CD14-positive monocyte (primary cell): ENCODE data around the gene UTP4. TPM values are rescaled to one million over a fixed set of nuclear protein-coding genes. Genes with fewer than 3 reads are reported as not detected.
A peak's percentile ranks its signal among the peaks of the same experiment; 100 is the strongest.
"Not testable (repeated sequence)": the region's sequence is repeated elsewhere in the genome, so short reads cannot be mapped to it uniquely, and the experiment has no call there.

Experiments
- DNase-seq, 3 donors: peaks; one replicate each; pipeline ENCODE4 v3.0.0-alpha.2; 2011 to 2022
- H2AFZ ChIP-seq: 2 replicates; pipeline ENCODE4 v1.6.0; 2012; ENCODE audit warnings: mild to moderate bottlenecking, low read depth, low read length, inconsistent platforms; ENCODE audit not compliant: insufficient read depth, poor library complexity, severe bottlenecking
- H3K27ac ChIP-seq, 2 donors: 1 replicate in 1 of 2; 2 replicates in 1 of 2; pipeline ENCODE4 v1.5.1; 2012 to 2013; ENCODE audit warnings: low read length in 2 of 2, control low read depth in 1 of 2, inconsistent platforms in 1 of 2, low read depth in 1 of 2, mild to moderate bottlenecking in 1 of 2
- H3K27me3 ChIP-seq, 2 donors: one replicate each; pipeline versions ENCODE4 v1.6.0 to v1.6.1; 2011 to 2013; ENCODE audit warnings: low read length in 2 of 2; ENCODE audit not compliant: control insufficient read depth in 2 of 2, insufficient read depth in 2 of 2
- H3K36me3 ChIP-seq, 2 donors: replicated peaks in 1 of 2; 1 replicate in 1 of 2; 2 replicates in 1 of 2; pipeline versions ENCODE4 v1.5.1 to v1.6.1; 2012 to 2013; ENCODE audit warnings: low read length in 2 of 2, control low read depth in 1 of 2, inconsistent platforms in 1 of 2, mild to moderate bottlenecking in 1 of 2; ENCODE audit not compliant: insufficient read depth in 2 of 2, control insufficient read depth in 1 of 2
- H3K4me1 ChIP-seq, 2 donors: 1 replicate in 1 of 2; 2 replicates in 1 of 2; pipeline versions ENCODE4 v1.5.1 to v1.6.1; 2012 to 2013; ENCODE audit warnings: low read length in 2 of 2, control low read depth in 1 of 2, inconsistent platforms in 1 of 2, mild to moderate bottlenecking in 1 of 2, moderate library complexity in 1 of 2; ENCODE audit not compliant: insufficient read depth in 2 of 2, control insufficient read depth in 1 of 2
- H3K4me2 ChIP-seq: replicated peaks from 2 replicates; pipeline ENCODE3; 2012; ENCODE audit warnings: low read length, moderate library complexity, mild to moderate bottlenecking; ENCODE audit not compliant: poor library complexity, severe bottlenecking; ENCODE audit errors: extremely low read depth
- H3K4me3 ChIP-seq, 3 experiments: fragments of 200-600 bp in 1 of 3; sonication (generic) in 1 of 3; replicated peaks in 1 of 3; 1 replicate in 2 of 3; 2 replicates in 1 of 3; pipeline ENCODE4 v1.5.1; 2011 to 2013; ENCODE audit warnings: low read length in 3 of 3, mild to moderate bottlenecking in 3 of 3, control low read depth in 2 of 3, low read depth in 2 of 3, inconsistent platforms in 1 of 3, moderate library complexity in 1 of 3
- H3K79me2 ChIP-seq: 2 replicates; pipeline ENCODE4 v1.6.0; 2012; ENCODE audit warnings: mild to moderate bottlenecking, control low read depth, inconsistent platforms, low read length, moderate library complexity; ENCODE audit not compliant: insufficient read depth
- H3K9ac ChIP-seq: 2 replicates; pipeline ENCODE4 v1.6.0; 2017; ENCODE audit warnings: low read length, mild to moderate bottlenecking; ENCODE audit not compliant: insufficient read depth, poor library complexity, severe bottlenecking
- H3K9me3 ChIP-seq, 2 donors: replicated peaks in 1 of 2; 1 replicate in 1 of 2; 2 replicates in 1 of 2; pipeline versions ENCODE4 v1.5.1 to v1.6.1; 2012 to 2013; ENCODE audit warnings: low read length in 2 of 2, control low read depth in 1 of 2; ENCODE audit not compliant: control insufficient read depth in 1 of 2, insufficient read depth in 1 of 2
- H4K20me1 ChIP-seq: 2 replicates; pipeline ENCODE4 v1.6.0; 2012; ENCODE audit warnings: mild to moderate bottlenecking, low read length, control low read depth, moderate library complexity; ENCODE audit not compliant: insufficient read depth
- H3K27ac Mint-ChIP-seq, 7 donors: one replicate each; pipeline ENCODE4 v1.8.0; 2020; ENCODE audit warnings: mild to moderate bottlenecking in 7 of 7, mixed read lengths in 7 of 7, moderate library complexity in 6 of 7, inconsistent platforms in 2 of 7
- H3K27me3 Mint-ChIP-seq, 3 donors: one replicate each; pipeline ENCODE4 v1.8.0; 2021 to 2022; ENCODE audit warnings: low read depth in 3 of 3, mild to moderate bottlenecking in 3 of 3, mixed read lengths in 3 of 3, moderate library complexity in 3 of 3, inconsistent platforms in 1 of 3
- H3K36me3 Mint-ChIP-seq, 2 donors: one replicate each; pipeline ENCODE4 v1.8.0; 2020; ENCODE audit warnings: mixed read lengths in 2 of 2, inconsistent platforms in 1 of 2, mild to moderate bottlenecking in 1 of 2
- H3K4me1 Mint-ChIP-seq: one replicate; pipeline ENCODE4 v1.8.0; 2020; ENCODE audit warnings: mild to moderate bottlenecking, mixed read lengths
- H3K4me3 Mint-ChIP-seq, 2 donors: one replicate each; pipeline ENCODE4 v1.8.0; 2020; ENCODE audit warnings: mild to moderate bottlenecking in 2 of 2, mixed read lengths in 2 of 2, moderate library complexity in 1 of 2
- H3K9me3 Mint-ChIP-seq, 7 donors: one replicate each; pipeline ENCODE4 v1.8.0; 2020 to 2022; ENCODE audit warnings: mixed read lengths in 7 of 7, mild to moderate bottlenecking in 6 of 7, moderate library complexity in 6 of 7, inconsistent platforms in 2 of 7
- CTCF ChIP-seq: fragments of 200-600 bp; IDR thresholded peaks from one replicate; pipeline ENCODE4 v1.8.0; 2022; ENCODE audit warnings: antibody characterized with exemption, mild to moderate bottlenecking
- WGBS: methylation state at CpG from one replicate; pipeline ENCODE4 v1.1.5; 2013; ENCODE audit warnings: missing lambda C conversion rate; ENCODE audit not compliant: insufficient coverage; 5-methylcytosine and 5-hydroxymethylcytosine counted together
- intact Hi-C, 2 donors: fragments of 100-400 bp; cut with micrococcal nuclease; formaldehyde crosslinking; loops; one replicate each; pipeline versions ENCODE4 v1.15.0 to v1.15.1; 2023
- polyA plus RNA-seq, 3 donors: library from polyadenylated mRNA; depleted of rRNA in 1 of 3; unstranded in 2 of 3; stranded (reverse) in 1 of 3; fragments of 300-500 nt in 2 of 3; fragments of >200 nt in 1 of 3; fragmentation: Illumina TruSeq in 2 of 3; gene quantifications; 1 replicate in 2 of 3; 2 replicates in 1 of 3; pipeline ENCODE4 v1.2.3, GENCODE V29; 2012 to 2021

UTP4 gene
- polyA plus RNA-seq, 3 donors, result 15.3 to 27.8 (median 19.6) TPM

DNA sequence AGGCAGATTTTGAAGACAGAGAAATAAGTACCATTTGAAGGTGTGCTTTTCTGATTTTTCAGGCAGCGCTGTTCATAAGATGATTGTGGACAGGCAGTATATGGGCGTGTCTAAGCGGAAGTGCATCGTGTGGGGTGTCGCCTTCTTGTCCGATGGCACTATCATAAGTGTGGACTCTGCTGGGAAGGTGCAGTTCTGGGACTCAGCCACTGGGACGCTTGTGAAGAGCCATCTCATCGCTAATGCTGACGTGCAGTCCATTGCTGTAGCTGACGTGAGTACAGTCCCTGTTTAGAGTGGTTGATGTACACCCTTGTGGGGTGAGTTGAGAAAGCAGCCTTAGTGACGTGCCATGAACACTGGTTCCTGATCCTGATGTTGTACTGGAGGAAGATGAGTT lies 10.7 kb downstream of the UTP4 start:
- peaks cover 0 to 1% (median 0%) of the 10 kb centered on the region in 3 donors for H3K27me3 Mint-ChIP-seq
- Histone ChIP-seq H3K4me1 (no peaks in the 10 kb centered on the region), H2AFZ (no peak overlapping the region), H3K4me2 (no peak overlapping the region), H3K9ac (no peak overlapping the region), H3K27ac (no peak overlapping the region), H3K79me2 (no peaks in the 10 kb centered on the region), H3K4me3 (no peak overlapping the region), H4K20me1 (no peaks in the 10 kb centered on the region), H3K27me3 (no peaks in the 10 kb centered on the region), H3K9me3 (no peaks in the 10 kb centered on the region), H3K36me3 (peaks cover 60 to 78% of the 10 kb centered on the region in 2 donors)
- DNase-seq, result no peak
- no peak for TF ChIP-seq CTCF
- intact Hi-C loops, result no loop called here
- peaks cover 0 to 3% (median 0%) of the 10 kb centered on the region in 7 donors for H3K9me3 Mint-ChIP-seq
- 98% methylated on average over 7 of the region's 11 CpGs for WGBS
- H3K27ac Mint-ChIP-seq, result no peak overlapping the region
- peaks cover 66 to 90% of the 10 kb centered on the region in 2 donors for H3K36me3 Mint-ChIP-seq
- H3K4me1 Mint-ChIP-seq, result no peaks in the 10 kb centered on the region
- no peak overlapping the region for H3K4me3 Mint-ChIP-seq

GRCh38 chr16:69145658-69146057 lies 13.2 kb downstream of the UTP4 start:
- intact Hi-C loops, result no loop called here
- no peak overlapping the region for H3K9ac ChIP-seq
- DNase-seq, result no peak
- no peaks in the 10 kb centered on the region for H3K4me1 ChIP-seq
- H4K20me1 ChIP-seq, result no peaks in the 10 kb centered on the region
- no peak overlapping the region for H3K27ac ChIP-seq
- H3K27me3 ChIP-seq, result no peaks in the 10 kb centered on the region
- Mint-ChIP-seq H3K27me3 (peaks cover 0 to 2% (median 1%) of the 10 kb centered on the region in 3 donors), H3K9me3 (peaks cover 0 to 3% (median 0%) of the 10 kb centered on the region in 7 donors), H3K27ac (peak overlapping the region in 1 of 7 donors; percentile 7), H3K36me3 (peaks cover 49 to 87% of the 10 kb centered on the region in 2 donors), H3K4me1 (no peaks in the 10 kb centered on the region), H3K4me3 (no peak overlapping the region)
- peaks cover 53 to 72% of the 10 kb centered on the region in 2 donors for H3K36me3 ChIP-seq
- no peak overlapping the region for H3K4me2 ChIP-seq
- H2AFZ ChIP-seq, result no peak overlapping the region
- H3K4me3 ChIP-seq, result no peak overlapping the region
- H3K79me2 ChIP-seq, result no peaks in the 10 kb centered on the region
- TF ChIP-seq CTCF, result no peak
- 100% methylated on average over 1 of the region's 4 CpGs for whole genome bisulfite sequencing
- no peaks in the 10 kb centered on the region for H3K9me3 ChIP-seq

GRCh38 chr16:69149621-69150020 lies 17.2 kb downstream of the UTP4 start:
- WGBS, result 94% methylated on average over 9 of the region's 9 CpGs
- not testable (repeated sequence) for H2AFZ ChIP-seq, H3K4me3 Mint-ChIP-seq

More at GRCh38 chr16:69149621-69150020, 17.2 kb downstream of the UTP4 start:
- not testable (repeated sequence) for H3K27ac ChIP-seq, H3K4me2 ChIP-seq, H4K20me1 ChIP-seq, DNase-seq, H3K27ac Mint-ChIP-seq, H3K4me1 Mint-ChIP-seq, H3K4me3 ChIP-seq, H3K27me3 Mint-ChIP-seq, H3K9ac ChIP-seq, H3K27me3 ChIP-seq, H3K79me2 ChIP-seq, H3K4me1 ChIP-seq, H3K9me3 ChIP-seq, H3K9me3 Mint-ChIP-seq
- intact Hi-C loops, result loop anchor here (1.0 to 5.0 kb wide), 2 partner anchors 138 kb away; no protein-coding TSS in a partner anchor
- peaks cover 48 to 82% of the 10 kb centered on the region in 2 donors for H3K36me3 Mint-ChIP-seq
- peaks cover 42 to 72% of the 10 kb centered on the region in 2 donors for H3K36me3 ChIP-seq
